GM21619 (cell line): ENCODE results near the gene PRRX2.
A peak's percentile ranks its signal among the peaks of the same experiment; 100 is the strongest.

ENCODE experiments used
- ATAC-seq: cut with Tn5 transposase; IDR thresholded peaks from one replicate; pipeline ENCODE4 v1.9.1; 2021; ENCODE audit not compliant: unreplicated experiment

The PRRX2 gene

DNA sequence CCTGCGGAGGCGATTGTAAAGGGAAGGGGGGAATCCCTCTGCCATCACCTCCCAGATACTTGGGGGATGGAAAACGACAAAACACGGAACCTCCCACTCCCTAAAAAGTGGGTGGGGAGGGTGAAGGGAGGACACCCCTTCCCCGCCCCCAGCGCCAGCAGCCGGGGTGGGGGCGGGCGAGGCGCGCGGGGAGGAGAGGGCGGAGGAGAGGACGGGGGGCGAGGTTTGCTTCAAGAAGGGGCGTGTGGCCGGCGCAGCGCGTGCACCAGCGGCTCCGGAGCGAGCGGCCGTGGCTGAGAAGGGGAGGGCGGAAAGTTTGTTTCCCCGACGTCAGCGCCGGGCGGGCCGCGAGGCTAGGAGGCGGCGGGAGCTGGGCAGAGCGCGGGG is at the start of gene PRRX2:
TSS of gene PRRX2 (plus strand) at position 259 of the 387 bp plus-strand sequence. CDS start 221 bp downstream, outside the sequence.
- no peak for ATAC-seq

DNA sequence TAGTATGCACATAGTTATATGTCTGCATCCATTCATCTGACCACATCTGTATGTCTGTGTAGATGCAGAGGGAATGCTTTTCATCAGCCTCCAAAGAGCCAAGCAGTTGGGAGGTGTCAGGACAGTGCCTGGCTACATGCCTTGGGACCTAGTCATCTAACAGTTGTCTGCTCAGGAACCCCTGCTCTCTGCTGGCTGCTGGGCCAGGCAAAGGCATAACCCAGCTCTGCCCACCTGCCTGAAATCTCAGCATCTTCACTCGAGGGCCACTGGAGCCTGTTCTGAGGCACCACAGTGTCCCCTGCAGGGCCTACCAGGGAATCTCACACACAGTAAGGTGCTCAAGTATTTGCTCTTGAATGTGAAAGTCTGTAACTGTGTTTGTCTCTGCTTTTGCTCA is 48.3 kb upstream of the PRRX2 start:
- no peak for ATAC-seq

DNA sequence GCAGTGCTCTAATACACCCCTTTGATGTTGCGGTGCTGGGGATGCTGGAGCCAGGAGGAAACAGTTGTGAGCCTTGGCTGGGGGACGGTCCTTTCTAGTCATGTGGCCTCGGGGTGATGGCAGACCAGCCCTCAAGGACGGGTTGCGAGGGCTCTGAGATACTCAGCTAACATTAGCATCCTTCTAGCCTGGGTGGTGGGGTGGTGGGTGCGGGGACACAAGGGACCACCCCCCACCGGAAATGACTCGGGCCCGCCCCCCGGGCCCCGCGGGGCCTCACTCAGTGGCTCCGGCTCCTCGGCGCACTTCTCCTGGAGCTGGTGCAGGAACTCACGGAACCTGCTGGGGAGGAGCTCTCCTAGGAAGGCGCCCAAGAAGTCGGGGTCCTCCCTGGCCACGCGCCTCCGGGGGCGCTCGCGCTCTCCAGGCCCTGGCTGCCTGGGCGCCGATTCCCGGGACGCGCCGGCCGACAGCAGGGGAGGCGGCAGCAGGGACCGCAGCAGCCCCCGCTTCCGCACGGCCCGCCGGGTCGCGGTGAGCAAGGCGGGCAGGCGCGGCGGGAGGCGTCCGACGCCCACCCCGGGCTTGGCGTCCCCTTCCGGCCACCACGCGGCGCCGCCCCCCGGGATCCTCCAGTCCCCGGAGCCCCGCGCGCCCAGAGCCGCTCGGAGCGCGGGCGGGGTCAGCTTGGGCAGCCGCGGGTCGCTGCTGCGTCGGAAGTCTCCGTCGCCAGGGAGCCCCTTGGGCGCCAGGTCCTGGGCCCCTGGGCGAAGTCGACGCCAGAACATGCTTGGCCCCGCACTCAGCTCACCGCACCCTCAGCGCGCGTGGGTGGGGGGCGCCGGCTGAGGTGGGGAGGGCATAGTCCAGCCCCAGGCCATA is 45.4 kb upstream of the PRRX2 start:
- no peak for ATAC-seq

DNA sequence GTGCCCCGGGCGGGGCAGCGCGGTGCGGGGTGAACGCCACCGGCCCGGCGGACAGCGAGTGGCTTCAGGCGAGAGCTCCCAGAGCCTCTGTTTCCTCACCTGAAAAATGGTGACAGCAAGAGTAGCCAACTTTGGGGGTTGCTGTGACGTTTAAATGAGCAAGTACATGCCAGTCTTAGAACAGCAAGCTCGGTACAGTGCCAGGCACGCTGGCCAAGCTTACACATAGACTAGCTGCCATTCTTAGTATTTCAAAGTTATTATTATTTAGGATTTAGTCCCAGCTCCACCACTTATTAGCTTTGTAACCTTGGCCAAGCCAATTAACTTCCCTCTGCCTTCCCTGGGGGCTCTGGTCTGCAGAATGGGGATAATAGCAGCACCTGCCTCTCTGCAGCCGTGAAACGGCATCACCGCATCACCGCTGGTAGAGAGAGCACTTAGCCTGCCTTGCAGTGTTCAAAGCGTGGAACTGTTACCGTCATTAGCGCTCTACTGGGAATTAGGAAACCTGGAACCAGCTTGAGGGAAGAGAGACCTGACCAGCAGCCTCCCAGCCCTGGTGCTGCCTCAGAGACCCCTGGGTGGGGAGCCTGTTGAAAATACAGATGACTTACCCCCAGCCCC is 44.7 kb upstream of the PRRX2 start, which contains the start of gene C9orf50:
TSS of gene C9orf50 (minus strand) at position 433 of the 627 bp plus-strand sequence. CDS start 527 bp downstream, outside the sequence.
- no peak for ATAC-seq

DNA sequence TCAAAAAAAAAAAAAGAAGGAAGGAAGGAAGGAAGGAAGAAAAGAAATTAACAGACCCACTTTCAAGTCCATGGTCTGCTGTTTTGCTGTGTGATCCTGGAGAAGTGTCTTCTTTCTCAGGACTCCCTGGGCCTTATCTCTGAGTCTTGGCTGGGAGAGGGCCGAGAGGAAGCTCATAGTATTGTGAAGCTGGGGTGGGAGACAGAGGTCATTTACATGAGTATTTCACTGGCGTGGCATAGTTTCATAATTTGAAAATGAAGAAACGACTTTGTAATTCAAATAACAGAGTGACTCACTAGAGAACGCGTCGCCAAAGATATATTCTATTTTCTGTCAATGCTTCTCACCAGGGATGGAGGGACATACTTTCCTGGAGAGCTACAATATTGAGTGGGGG is 42.1 kb upstream of the PRRX2 start:
- no peak for ATAC-seq

DNA sequence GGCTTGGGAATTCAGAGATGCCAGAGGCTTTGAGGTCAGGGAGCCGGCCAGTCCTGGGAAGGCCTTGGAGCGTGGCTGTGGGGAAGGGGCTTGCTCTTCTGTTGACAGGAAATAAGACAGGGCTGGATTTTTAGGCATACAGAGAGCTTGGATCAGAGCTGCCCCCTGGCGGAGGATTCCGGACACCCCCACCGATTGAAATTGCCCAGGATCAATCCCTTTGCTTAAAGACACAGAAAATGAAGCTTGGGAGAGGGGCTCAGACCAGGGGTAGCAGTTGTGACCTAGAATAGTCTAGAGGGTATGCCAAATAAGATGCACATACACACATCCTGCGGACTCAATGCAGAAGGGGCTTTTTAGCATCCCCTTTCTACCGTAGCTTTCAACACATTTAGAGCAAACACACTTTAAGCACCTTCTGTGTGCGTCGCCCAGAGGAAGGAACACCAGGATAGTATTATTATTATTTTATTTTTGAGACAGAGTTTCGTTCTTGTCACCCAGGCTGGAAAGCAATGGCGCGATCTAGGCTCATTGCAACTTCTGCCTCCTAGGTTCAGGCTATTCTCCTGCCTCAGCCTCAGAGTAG is 41.2 kb upstream of the PRRX2 start:
- no peak for ATAC-seq

DNA sequence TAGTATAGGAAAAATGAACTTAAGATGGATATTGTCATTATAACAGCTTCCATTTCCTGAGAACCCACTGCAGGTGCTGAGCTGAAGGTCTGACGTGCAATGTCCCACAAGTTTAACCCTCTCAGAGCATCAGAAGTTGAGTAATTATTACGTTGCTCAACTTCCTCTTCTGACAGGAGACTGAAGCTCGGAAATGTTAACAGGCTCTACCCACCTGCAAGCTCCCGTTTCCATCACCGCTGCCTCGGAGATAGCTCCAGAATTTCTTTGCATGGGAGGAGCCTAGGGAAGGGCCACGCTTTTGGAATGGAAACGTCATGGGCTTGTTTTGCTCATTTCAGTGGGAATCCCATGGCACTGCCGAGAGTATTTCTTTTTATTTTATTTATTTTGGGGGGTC is 40.5 kb upstream of the PRRX2 start:
- ATAC-seq, result no peak

DNA sequence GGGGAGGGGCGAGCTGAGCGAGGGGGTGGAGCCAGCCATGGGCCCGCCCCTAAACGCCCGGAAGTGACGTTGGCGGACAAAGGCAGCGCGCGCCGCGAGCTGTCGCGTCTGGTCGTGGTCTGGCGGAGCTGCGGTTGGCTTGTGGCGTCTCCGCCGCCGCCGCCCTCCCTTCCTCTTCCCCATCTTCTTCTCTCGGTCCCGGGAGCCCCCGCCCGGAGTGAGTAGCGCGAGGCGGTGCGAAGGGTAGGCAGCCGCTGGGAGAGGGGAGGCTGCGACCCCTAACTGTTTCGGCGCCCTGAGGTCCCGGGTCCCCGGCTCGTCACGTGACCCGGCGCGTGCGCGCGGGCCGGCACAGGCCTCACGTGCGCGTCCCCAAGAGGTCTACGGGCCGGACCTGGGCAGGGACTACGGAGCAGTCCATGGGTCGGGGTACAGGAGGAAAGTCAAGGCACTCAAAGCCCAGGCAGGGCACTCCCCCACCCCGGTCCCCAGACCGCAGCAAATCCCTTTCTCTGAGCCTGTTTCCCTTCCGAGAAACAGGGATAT is 39.3 kb upstream of the PRRX2 start, which contains the start of gene NTMT1:
TSS of gene NTMT1 (plus strand) at position 85 of the 546 bp plus-strand sequence. CDS start 6,541 bp downstream, outside the sequence.
- peak; percentile 64 for ATAC-seq

DNA sequence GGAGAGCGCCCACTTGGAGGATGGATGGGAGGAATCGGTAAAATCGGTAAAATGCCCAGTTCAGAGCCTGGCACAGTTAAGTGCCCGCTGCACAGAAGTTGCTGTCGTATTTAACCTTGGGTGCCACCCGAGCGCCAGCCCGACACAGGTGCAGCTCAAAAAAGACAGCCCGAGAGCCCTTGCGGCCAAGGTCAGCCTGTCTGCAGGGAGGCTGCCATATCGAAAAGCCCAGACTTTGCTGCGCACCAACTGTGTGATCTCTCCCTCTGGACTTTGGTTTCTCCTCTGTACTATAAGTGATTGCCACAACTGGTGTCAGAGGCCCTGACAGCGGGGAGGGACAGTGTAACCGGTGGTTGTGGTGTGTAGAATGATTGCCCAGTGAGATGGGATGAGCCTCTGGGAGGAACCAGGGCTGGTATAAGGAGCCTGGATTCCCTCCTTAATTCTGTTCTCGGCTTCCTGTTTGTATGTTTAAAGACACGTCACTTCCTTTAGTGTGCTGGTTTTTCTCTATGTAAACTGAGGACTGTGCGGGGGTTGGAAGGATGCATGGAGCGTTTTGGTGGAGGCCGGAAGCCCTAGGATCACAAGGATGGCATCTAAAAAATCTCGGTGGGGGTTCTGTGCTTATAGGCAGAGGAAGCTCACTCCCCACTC is 38.7 kb upstream of the PRRX2 start:
- peak; percentile 28 for ATAC-seq

DNA sequence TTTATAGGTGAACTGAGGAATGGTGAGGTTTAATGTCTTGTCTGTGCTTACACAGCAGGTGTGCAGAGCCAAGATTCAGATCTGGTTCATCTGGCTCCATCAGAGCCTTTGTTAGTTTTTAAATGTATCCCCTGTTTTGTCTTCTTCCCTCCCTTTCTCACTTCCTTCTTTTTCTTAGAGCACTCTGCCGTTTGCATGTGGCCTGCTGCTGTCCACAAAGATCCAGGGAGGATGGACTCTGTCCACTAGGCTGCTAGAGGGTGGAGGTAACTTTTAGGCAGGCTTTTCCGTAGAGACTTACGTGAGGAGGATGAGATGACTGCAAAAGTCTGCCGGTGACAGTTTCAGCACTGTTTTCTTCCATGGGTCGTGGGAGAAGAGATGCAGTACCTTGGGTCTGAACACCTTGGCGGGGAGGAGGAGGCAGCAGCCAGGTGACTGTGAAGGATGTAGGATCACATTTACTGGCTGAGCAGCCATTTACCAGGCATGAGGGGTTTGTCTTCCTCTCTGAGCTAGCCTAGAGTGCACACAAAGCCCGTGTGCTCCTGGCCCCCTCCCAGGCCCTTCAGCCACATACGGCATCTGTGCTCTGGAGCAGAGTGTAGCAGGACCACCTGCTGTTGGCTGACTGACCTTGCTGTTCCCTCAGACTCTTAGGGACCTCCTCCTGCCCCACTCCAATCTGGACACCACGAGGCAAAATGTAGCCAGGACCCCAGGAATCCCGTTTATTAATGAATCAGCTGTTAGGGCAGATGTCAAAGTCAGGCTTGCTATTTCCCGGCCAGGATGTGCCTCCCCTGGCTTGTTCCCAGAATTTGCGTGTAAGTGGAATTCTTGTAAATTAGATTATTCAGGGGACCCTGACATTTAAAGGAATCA is 37.6 kb upstream of the PRRX2 start:
- no peak for ATAC-seq

DNA sequence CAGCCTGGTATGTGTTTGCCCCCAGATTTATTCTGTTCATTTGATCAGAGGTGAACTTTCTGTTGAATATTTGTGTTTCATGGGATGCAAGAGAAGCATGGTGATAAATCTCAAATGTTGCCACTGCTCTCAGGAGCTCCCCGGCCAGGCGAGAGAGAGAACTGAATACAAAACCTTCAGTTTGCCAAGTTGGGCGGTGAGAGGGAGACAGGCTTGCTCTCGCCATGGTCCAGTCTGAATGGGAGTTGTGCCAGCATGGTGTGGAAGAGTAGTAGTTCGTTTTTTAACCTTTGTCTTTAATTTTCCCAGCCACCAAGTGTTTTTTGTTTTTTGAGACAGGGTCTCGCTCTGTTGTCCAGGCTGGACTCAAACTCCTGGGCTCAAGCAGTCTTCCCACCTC is 36.7 kb upstream of the PRRX2 start:
- no peak for ATAC-seq

DNA sequence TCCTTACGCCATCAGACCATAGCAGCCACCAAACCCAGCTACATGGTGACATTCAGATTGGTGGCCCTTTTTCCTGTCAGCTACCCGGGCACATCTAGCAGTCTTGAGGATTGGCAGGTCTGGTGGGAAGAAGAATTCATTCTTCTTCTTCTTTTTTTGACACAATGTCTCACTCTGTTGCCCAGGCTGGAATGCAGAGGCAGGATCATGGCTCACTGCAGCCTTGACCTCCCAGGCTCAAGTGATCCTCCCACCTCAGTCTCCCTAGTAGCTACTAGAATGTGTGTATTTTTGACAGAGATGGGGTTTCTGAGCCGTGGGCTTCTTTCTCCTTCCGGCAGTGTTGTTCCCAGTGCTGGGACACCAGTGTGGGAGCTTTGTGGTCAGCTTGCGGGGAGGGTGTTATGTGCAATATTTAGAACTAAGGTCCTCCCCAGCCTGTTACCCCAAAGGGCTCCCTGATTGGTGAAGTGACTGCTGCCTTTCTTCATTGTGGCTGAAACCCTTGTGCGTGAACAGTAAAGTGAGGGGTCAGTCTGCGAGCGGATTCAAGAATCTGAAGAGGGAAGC is 36.1 kb upstream of the PRRX2 start:
- ATAC-seq, result no peak

DNA sequence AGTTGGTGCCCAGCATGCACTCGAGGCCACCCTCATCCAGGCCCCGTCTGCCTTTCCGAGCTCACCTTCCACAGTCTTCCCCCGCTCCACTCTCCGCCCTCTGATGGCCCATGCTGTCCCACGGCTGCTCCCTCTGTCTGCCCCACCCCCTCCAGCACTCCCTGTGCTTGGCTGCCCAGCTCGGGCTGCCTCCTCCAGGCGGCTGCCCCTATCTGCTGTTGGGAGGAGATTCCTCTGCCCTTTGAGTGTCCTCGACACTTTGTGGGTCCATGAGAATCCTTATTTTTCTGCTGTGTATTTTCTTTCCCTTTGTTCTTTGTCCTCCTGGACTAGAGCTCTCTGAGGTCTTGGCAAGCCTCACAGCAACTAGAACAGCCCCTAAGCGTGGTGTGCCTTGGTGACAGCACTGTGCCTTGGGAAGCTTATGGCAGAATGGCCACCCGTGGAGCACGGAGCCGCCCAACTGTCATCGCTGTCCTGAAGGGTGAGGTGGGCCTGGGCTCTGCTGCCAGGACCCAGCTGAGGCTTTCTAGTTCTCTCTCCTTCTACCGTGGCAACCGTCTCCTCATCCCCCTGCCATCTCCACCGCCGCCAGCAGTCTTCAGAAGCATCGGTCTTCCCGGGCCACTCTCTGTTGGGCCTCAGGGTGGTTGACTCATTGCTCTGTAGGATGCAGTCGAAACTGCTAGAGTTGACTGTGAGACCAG is 34.3 kb upstream of the PRRX2 start:
- ATAC-seq, result no peak

DNA sequence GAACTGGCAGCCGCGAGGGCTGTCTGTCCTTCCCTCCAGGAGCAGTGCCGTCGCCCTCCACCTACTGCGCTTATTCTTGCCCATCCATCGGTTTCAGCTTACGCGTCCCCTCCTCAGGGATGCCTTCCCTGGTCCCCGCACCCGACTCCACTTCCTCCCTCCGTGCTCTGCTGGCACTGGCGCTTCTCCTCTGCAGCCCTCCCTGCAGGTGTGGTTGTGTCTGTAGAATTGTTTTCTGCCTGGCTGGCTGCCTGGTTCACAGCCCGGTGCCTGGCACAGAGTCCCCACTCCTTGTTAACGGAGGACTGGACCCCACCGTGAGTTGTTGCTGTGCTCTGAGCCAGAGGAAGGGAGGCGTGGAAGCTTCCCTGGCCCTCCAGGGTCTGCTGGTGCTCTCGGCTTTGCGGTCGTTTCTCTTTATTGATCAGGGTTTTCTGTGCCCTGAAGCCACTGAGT is 33.7 kb upstream of the PRRX2 start:
- ATAC-seq, result no peak

DNA sequence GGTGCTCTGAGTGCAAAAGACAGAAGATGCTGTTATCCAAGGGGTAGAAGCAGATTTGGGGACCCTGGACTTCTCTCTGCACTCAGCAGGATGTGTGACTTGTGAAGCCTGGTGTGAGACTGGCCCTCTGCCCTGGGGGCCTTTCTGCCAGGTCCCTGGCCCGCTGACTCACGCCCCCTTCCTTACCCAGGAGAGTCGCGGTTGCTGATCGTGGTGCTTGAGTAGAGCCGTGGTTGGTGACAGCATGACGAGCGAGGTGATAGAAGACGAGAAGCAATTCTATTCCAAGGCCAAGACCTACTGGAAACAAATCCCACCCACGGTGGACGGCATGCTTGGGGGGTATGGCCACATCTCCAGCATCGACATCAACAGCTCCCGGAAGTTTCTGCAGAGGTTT is 33.0 kb upstream of the PRRX2 start:
- no peak for ATAC-seq

DNA sequence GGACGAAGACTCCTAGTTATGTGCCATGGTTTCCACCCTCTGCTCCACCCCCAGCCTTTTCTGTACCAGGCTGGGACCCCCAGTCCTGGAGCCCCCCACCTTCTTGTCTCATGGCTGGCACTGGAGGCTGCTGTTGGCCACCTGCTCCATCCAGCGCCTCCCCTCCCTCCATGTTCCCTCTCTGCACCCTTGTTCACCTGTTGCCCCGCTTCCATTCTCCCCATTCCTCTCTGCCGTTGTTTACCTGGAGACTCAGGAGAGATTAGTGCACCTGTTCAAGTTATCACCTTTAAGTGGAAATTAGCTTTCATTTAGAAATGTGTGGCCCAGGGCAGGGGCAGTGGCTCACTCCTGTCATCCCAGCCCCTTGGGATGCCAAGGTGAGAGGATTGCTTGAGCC is 32.2 kb upstream of the PRRX2 start:
- ATAC-seq, result no peak

DNA sequence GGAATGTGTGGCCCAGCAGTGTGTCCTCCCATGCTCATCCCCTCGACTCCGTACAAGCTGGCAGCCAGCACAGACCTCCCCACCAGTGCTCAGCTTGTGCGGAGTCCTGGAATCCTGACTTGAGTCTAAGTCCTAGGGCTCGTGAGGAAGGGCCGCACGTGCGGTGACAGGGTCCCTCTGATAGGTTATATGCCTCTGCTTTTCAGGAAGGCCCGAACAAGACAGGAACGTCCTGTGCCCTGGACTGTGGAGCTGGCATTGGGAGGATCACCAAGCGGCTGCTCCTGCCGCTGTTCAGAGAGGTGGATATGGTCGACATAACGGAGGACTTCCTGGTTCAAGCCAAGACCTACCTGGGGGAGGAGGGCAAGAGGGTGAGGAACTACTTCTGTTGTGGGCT is 31.6 kb upstream of the PRRX2 start:
- no peak for ATAC-seq

DNA sequence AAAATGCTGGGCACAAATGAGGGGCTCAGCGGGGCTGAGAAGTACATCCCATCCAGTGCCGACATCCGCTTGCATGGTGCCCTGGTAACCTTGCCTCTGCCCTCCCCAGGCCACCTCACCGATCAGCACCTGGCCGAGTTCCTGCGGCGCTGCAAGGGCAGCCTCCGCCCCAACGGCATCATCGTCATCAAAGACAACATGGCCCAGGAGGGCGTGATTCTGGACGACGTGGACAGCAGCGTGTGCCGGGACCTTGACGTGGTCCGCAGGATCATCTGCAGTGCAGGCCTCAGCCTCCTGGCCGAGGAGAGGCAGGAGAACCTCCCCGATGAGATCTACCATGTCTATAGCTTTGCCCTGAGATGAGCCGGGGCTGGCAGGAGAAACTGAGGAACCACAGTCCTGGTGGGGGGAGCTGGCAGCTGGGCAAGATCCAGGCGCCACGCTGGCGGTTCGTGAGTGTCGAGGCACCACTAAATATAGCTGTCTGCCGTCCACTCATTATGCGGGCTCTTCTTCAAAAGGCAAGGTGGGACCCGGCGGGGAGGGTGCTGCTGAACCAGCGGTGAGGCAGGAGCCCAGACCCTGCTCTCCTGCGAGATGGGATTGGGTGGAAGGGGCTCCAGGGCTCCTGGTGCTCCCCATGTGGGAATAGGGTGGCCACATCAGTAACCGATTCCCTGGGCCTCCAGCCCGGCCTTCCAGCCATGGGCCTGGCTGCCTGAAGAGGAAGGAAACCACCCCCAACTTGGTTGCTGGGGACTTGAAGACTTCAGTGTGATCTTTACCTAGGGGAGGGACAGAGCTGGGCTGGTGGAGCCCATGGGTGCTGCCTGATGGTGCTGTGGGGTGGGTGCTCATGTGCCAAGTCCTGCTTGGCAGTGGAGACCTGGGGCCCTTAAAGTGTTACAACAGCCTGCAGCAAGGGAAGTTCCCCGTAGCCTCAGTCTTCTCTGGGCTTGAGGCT is 30.1 kb upstream of the PRRX2 start:
- no peak for ATAC-seq
